ENCODE results near the gene LRRC27.

LRRC27 gene

GRCh38 chr10:132417957-132418441, 86.0 kb downstream of the LRRC27 start:
- DNase-seq, result no peak

- peak; percentile 56 for DNase-seq
These were observed 86.8 kb downstream of the LRRC27 start for GRCh38 chr10:132418527-132419416.

DNA sequence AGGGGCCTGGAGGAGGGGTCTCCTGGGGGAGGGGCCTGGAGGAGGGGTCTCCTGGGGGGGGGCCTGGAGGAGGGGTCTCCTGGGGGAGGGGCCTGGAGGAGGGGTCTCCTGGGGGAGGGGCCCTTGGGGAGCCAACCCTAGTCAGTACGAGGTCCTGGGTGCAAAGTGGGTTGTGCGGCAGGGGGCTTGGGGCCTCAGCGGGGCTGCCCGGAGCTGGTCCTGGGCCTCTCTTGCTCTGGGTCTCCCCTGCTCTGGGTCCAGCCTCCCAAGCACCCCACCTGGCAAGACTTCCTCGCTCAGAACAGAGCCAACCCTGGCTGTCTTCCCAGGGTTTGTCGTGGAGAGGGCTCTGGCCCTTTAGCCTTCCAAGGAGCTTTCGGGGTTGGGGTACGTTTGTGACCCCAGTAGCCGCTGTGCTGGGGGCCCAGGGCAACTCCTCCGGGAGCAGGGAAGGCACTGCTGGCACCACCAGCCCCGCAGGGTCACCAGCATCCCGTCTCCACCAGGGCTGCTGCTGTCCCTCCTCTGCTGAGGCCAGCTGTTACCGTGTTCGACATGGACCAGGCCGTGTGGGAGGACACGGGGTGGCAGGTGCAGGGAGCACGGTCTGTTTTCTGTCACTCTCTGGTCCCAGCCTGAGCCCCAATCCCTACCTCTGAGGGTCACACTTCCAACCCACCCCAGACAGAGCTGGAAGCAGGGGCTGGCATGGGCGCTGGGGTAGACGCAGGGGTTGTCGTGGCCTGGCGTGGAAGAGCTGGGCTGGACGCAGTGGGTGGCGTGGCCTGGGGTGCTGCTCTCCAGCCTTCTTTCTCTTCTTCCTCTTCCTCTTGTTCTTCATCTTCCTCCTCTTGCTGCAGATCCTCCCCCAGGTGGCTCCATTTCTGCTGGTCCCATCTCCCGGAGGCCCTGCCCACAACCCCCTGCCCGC, 87.8 kb downstream of the LRRC27 start:
- DNase-seq, result no peak

DNA sequence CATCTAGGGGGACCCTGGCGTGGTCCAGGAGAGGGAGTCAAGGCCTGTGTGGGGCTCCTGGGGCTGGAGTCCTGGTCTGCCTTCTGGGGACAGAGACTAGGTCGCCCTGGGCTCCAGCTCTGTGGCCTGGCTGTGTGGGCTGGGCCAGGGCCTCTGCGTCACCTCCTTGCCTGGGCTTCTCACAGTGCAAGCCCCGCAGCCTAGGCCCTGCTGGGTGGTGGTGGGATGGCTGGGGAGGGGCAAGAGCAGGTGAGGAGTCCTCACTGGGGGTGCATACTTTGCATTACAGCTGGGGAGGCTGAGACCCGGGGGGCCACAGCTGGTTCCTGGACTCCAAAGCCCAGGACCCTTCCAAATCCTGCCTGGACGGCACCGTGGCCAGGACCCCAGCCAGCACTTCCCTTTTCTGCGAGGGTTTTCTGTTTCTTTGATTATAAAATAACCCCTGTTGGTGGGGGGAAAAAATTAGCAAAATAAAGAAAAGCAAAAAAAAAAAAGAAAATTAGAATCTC, 88.5 kb downstream of the LRRC27 start:
- peak; percentile 74 for DNase-seq

DNA sequence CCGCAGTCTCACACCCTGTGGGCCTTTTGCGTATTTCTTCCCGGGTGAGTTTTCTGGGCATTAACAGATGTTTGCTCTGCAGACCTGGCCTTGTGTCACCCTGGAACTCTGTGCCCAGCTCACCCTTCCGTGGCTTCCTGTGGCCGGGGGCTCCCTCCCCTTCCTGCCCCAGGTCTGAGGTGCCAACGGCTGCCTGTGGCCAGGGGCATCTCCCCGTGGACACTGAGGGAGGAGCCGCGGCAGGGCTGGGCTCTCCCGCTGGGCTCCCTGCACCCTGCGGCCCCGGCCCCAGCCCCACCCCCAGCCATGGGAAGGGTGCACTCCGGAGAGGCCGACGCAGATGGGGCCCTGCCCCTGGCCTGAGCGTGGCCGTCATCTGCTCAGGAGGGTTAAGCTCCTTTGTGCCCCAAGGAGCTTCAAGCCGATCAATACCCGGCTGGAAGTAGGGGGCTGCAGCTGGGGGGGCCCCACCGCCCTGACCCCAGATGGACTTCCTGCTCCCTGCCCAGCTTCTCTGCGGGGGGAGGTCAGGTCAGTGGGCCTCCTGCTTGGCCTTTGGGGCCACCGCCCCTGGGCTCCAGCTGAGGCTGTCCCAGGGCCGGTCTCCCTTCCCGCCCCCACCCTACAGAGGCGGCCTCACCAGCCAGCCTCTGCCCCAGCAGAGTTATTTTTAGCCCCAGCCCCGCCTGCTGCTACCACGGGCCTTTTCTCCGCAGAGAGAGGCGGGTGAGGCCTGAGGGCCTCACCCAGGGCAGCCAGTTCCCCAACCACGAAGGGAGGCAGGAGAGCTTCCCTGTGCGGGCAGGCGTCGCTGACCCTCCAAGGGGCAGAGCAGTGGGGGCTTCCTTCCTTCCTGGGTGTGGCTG, 89.2 kb downstream of the LRRC27 start:
- DNase-seq, result peak; percentile 95

DNA sequence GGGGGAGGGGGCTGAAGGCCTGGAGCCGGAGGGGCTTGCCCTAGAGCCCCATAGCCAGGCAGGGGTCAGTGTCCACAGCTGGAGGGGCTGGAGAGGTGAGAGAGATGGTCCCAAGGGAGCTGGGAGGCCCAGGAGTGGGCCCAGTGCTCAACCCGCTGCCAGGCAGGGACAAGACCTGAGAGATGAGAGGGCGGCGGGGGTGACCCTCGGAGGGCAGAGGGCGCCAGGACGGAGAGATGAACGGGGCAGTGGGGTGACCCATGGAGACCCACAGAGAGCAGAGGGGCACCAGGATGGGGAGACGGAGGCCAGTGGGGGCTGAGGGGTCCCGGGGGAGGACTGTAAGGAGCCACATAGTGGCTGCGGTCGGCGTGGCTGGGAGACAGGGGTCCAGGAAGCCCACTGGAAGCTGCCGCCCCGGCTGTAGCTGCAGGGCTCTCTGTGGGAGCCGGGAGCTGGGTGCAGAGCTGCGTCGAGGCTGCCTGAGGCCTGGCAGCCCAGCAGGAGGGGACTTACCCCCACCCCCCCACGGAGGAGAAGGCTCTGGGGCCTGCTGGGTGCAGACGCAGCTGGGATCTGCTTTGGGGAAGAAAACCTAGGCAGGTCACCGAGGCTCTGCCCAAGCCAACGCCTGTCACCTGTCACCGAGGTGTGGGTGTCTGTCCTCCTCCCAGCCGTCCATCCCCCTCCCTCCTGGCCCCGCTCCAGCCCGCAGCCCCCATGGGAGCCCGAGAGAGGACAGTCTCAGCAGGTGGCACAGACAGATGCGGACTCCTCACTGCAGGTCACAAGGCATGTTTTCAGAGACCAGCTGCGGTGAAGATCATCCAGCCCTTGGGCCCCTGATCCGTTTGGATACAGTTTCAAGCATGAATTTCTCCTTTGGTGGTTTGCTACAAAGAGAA, 90.1 kb downstream of the LRRC27 start:
- DNase-seq, result no peak

GRCh38 chr10:132422903-132423825, 91.2 kb downstream of the LRRC27 start:
- DNase-seq, result no peak

- DNase-seq, result no peak
These were observed 92.2 kb downstream of the LRRC27 start for GRCh38 chr10:132423966-132424861.

DNA sequence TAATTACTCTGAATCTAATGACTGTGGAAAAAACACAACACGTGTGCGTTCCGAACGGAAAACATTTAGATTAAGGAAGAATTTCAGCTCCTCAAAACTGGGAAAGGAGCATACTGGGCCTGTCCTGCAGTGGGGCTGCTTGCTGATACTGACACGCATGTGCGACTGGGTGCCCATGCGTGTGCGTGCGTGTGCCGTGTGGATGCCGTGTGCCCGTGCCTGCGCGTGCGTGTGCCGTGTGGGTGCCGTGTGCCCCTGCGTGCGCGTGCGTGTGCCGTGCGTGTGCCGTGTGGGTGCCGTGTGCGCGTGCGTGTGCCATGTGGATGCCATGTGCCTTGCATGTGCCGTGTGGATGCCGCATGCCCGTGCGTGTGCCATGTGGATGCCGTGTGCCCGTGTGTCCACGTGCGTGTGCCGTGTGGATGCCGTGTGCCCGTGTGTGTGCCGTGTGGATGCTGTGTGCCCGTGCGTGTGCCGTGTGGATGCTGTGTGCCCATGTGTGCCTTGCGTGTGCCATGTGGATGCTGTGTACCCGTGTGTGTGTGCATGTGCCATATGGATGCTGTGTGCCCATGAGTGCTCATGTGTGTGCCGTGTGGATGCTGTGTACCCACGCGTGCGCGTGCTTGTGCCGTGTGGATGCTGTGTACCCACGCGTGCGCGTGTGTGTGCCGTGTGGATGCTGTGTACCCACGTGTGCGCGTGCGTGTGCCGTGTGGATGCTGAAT, 93.2 kb downstream of the LRRC27 start:
- no peak for DNase-seq

- no peak for DNase-seq
These were observed 93.8 kb downstream of the LRRC27 start for GRCh38 chr10:132425757-132426155.

- DNase-seq, result no peak
These were observed 95.2 kb downstream of the LRRC27 start for GRCh38 chr10:132427006-132427771.

GRCh38 chr10:132427939-132428367, 96.0 kb downstream of the LRRC27 start:
- DNase-seq, result no peak

DNA sequence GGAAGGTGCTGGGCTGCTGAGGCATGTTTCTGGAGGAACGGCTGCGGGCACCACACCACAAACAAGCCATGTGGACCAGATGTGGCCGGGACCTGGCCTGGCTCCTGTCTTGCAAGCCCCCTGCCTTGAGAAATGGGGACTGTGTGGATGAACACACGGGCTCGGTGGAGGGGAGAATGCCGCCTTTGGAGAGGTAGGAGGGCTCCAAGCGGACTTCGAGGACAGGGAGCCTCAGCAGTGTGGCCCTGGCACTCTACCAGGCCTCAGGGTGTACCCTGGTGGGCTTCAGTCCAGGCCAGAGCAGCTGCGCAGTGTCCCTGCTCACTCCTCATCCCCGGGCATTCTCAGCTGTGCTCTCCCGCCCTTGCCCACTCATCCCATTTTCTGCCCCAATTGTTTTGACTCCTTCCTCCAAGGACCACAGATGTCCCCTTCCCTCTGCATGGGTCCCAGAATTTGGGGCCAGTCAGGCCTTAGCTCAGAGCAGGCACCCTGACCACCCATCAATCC, 96.5 kb downstream of the LRRC27 start:
- no peak for DNase-seq
